Epithelial cell of esophagus (primary cell): Measurements from ENCODE around the gene P4HTM.
"Not testable (repeated sequence)": the region's sequence is repeated elsewhere in the genome, so short reads cannot be mapped to it uniquely, and the experiment has no call there.

ENCODE experiments used
- DNase-seq: peaks from one replicate; pipeline ENCODE4 v3.0.0; 2010; ENCODE audit warnings: low read depth
- H3K4me3 ChIP-seq: 2 replicates; pipeline ENCODE4 v1.5.1; 2011; ENCODE audit warnings: mild to moderate bottlenecking, low read length, control low read depth
- CTCF ChIP-seq: IDR thresholded peaks from 2 replicates; pipeline ENCODE4 v1.5.1; 2011; ENCODE audit warnings: low read depth, mild to moderate bottlenecking, low read length, control low read depth, inconsistent platforms; ENCODE audit not compliant: insufficient read depth; ENCODE audit errors: missing control alignments

P4HTM gene

GRCh38 chr3:49007771-49008528, 17.9 kb downstream of the P4HTM start:
- peak overlapping the region; percentile 82 for H3K4me3 ChIP-seq
- peak; percentile 89 for DNase-seq
- no peak for TF ChIP-seq CTCF

GRCh38 chr3:49008627-49009026, 18.6 kb downstream of the P4HTM start:
- DNase-seq = not testable (repeated sequence)
- peak overlapping the region; percentile 82 for H3K4me3 ChIP-seq

GRCh38 chr3:49009396-49009795, 19.4 kb downstream of the P4HTM start:
- DNase-seq = no peak
- no peak for TF ChIP-seq CTCF
- H3K4me3 ChIP-seq = no peak overlapping the region

GRCh38 chr3:49012441-49013017, 22.5 kb downstream of the P4HTM start:
- no peak for TF ChIP-seq CTCF
- DNase-seq = no peak
- H3K4me3 ChIP-seq = no peak overlapping the region

GRCh38 chr3:49013113-49013737, 23.2 kb downstream of the P4HTM start:
- DNase-seq = no peak
- H3K4me3 ChIP-seq = no peak overlapping the region
- no peak for TF ChIP-seq CTCF

- TF ChIP-seq CTCF = peak; percentile 60
- peak; percentile 64 for DNase-seq
- H3K4me3 ChIP-seq = no peak overlapping the region
Measured at GRCh38 chr3:49013738-49014660, 24.0 kb downstream of the P4HTM start.

- TF ChIP-seq CTCF = no peak
- H3K4me3 ChIP-seq = no peak overlapping the region
- DNase-seq = no peak
Measured at GRCh38 chr3:49015072-49015471, 25.0 kb downstream of the P4HTM start.
